C4-2B (cell line): Measurements from ENCODE around the gene LRP1B.

Experiments used
- CTCF ChIP-seq: fragments of 450-650 bp; conservative IDR thresholded peaks from 2 replicates; pipeline ENCODE4 v1.5.1; 2017; ENCODE audit warnings: mild to moderate bottlenecking
- ZFX ChIP-seq: fragments of 450-650 bp; IDR thresholded peaks from 2 replicates; pipeline ENCODE4 v1.6.1; 2017

DNA sequence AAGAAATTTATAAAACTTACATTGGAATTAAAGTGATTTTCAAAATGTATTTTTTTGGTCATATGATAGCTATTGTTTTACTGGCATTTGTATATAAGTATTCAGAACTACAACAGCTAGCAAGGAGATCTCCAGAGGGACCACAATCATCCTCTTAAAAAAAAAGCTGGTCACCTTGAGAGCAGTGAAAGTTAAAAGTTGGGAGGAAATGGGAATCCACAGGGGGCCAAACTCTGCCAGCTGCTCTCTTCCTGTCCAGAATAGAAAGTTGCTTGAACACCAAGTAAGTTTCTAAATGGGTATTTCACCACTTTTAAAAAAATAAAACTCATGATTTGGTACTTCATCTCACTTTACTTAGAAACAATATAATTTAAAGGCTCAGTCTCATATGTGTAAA lies 1025.1 kb downstream of the LRP1B start:
- TF ChIP-seq CTCF (no peak), ZFX (no peak)
